Stimulated activated CD8-positive, alpha-beta memory T cell treated with anti-CD3 and anti-CD28 coated beads, Interleukin-15, amount 100 ng/mL, for 24 hours (primary cell): ENCODE results near the gene CFD.
"Not testable (repeated sequence)": the region's sequence is repeated elsewhere in the genome, so short reads cannot be mapped to it uniquely, and the experiment has no call there.

Experiments
- DNase-seq: peaks from one replicate; pipeline ENCODE4 v3.0.0-alpha.2; 2020; ENCODE audit warnings: low read depth

The CFD gene

GRCh38 chr19:858868-859843 is at the start of gene CFD:
Gene CFD, plus strand, starts transcription at chr19:859664. Its CDS starts 26 bp downstream, at chr19:859690.
- DNase-seq, result no peak

- DNase-seq, result no peak
Observed at GRCh38 chr19:810077-810855, 49.2 kb upstream of the CFD start.

GRCh38 chr19:810883-811489 is 48.5 kb upstream of the CFD start:
- DNase-seq, result no peak

DNA sequence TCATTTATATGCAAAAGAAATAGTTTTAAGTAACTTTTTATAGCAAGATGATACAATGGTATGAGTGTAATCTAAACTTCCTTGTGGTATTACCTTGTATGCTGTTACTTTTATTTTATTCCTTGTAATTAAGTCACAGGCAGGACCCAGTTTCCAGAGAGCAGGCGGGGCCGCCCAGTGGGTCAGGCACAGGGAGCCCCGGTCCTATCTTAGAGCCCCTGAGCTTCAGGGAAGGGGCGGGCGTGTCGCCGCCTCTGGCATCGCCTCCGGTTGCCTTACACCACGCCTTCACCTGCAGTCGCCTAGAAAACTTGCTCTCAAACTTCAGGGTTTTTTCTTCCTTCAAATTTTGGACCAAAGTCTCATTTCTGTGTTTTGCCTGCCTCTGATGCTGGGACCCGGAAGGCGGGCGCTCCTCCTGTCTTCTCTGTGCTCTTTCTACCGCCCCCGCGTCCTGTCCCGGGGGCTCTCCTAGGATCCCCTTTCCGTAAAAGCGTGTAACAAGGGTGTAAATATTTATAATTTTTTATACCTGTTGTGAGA is 47.9 kb upstream of the CFD start:
- DNase-seq, result no peak

- no peak for DNase-seq
Observed at GRCh38 chr19:812049-812746, 47.3 kb upstream of the CFD start.

DNA sequence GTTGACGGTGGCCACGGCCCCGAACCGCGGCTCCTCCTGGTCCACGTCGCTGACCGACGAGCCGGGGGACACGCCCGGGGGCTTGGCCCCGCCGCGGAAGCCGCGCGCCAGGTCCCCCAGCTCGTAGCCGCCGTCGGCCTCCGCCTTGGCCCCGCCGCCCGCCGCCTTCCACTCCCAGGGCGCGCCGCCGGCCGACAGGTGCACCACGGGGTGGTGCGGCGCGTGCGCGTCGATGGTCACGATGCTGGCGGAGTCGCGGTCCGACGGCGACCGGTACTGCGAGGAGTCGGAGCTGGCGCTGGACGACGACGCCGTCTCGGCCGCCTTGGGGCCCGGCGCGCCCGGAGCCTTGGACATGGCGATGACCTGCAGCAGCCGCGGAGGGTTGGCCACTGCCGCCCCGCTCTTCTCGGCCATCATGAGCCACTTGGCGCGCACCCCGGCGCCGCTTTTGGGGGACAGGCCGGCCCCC is 46.7 kb upstream of the CFD start:
- no peak for DNase-seq

DNA sequence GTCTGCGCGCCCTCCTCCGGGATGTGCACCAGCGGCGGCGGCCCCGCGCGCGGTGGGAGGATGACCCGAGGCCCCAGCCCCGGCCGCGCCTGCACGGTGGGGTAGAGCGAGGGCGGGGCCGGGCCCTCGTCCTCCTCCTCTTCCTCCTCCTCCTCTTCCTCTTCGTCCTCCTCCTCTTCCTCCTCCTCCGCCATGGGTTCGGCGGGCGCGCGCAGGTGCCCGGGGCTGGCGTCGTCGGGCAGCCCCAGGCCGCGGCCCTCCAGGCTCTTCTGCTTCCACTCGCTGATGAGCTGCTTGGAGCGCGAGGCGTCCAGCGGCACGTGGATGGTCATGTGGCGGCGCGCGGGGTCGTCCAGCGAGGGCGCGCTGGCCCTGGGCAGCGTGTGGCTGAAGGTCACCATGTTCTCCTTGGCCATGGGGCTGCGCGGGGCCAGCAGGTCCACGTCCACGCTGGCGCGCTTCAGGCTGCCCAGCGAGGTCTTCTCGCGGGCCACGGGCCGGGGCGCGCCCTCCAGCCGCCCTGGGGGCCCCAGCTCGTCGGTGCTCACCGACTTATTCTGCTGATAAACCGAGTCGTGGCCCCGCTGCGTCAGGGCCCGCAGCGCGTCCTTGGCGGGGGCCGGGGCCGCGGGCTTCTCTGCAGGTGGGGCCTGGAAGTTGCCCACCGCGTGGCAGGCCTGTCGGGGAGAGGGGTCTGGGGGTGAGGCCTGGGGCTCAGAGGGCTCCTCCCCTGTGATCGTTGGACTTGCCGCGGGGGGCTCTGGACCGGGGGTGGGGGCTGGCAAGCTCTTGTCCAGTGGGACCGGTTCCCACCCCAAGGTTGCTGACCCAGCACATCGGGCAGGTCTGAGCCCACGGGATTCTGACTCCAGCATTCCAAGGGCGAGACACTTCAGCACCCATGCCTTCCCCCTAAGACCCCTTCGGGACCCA is 46.0 kb upstream of the CFD start:
- no peak for DNase-seq

- DNase-seq, result no peak
Observed at GRCh38 chr19:814152-815078, 45.0 kb upstream of the CFD start.

- no peak for DNase-seq
Observed at GRCh38 chr19:815079-815774, 44.2 kb upstream of the CFD start.

DNA sequence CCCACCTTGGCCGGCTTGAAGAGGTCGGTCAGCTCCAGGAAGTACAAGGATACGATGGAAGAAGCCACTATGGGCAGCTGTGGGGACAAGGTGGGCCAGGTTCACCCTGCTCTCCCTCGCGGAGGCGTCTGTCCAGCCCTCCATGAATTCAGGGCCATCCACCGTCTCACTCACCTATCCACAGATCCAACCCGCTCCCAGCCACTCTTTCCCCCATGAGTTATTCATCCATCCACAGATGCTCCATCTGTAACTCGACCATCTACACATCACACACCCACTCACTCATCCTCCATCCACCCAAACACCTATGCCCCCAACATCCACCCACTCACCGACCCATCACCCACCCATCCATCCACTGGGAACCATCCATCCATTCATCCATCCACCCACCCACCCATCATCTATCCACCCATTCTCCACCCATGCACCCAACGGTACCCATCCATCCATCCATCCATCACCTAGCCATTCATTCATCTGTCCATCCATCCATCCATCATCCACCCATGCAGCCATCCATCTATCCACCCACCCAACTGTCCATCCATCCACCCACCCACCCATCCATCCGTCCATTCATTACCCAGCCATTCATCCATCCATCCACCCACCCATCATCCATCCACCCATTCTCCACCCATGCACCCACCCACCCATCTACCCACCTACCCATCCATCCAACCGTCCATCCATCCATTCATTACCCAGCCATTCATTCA is 43.5 kb upstream of the CFD start:
- no peak for DNase-seq

DNA sequence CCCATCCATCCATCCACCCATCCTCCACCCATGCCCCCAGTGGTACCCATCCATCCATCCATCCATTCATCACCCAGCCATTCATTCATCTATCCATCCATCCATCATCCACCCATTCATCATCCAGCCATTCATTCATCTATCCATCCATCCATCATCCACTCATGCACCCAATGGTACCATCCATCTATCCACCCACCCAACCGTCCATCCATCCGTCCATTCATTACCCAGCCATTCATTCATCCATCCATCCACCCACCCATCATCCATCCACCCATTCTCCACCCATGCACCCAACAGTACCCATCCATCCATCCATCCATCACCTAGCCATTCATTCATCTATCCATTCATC is 43.0 kb upstream of the CFD start:
- no peak for DNase-seq

- DNase-seq, result not testable (repeated sequence)
Observed at GRCh38 chr19:820212-820611, 39.3 kb upstream of the CFD start.

GRCh38 chr19:821231-821824 is 38.1 kb upstream of the CFD start:
- DNase-seq, result no peak

- no peak for DNase-seq
Observed at GRCh38 chr19:821825-822503, 37.5 kb upstream of the CFD start, which contains the start of gene PLPPR3. Gene PLPPR3, minus strand, starts transcription at chr19:821955. Its CDS starts 396 bp downstream, at chr19:821559.

GRCh38 chr19:823565-824121 is 35.8 kb upstream of the CFD start:
- no peak for DNase-seq

- DNase-seq, result no peak
Observed at GRCh38 chr19:824885-825284, 34.6 kb upstream of the CFD start.
